Neuronal stem cell (in vitro differentiated cells): Measurements from ENCODE around the gene UGT1A5.
A peak's percentile ranks its signal among the peaks of the same experiment; 100 is the strongest.

Experiments
- DNase-seq: peaks from one replicate; pipeline ENCODE4 v3.0.0-alpha.2; 2013; ENCODE audit warnings: low spot score
- H2AFZ ChIP-seq: one replicate; pipeline ENCODE4 v1.6.1; 2013; ENCODE audit warnings: mild to moderate bottlenecking, low read length, inconsistent platforms
- H2AK5ac ChIP-seq: 2 replicates; pipeline ENCODE4 v1.6.1; 2013; ENCODE audit warnings: low read depth, mild to moderate bottlenecking, inconsistent platforms, low read length, moderate library complexity, mixed read lengths
- H2BK120ac ChIP-seq: 2 replicates; pipeline ENCODE4 v1.6.1; 2013; ENCODE audit warnings: low read depth, mild to moderate bottlenecking, inconsistent platforms, low read length, moderate library complexity, mixed read lengths
- H2BK12ac ChIP-seq: one replicate; pipeline ENCODE4 v1.6.1; 2013; ENCODE audit warnings: low read length, inconsistent platforms
- H2BK15ac ChIP-seq: 2 replicates; pipeline ENCODE4 v1.6.1; 2013; ENCODE audit warnings: mild to moderate bottlenecking, low read length, inconsistent platforms, mixed read lengths
- H2BK5ac ChIP-seq: one replicate; pipeline ENCODE4 v1.6.1; 2013; ENCODE audit warnings: inconsistent platforms, mild to moderate bottlenecking, low read length, moderate library complexity
- H3K14ac ChIP-seq: one replicate; pipeline ENCODE4 v1.6.1; 2013; ENCODE audit warnings: low read length, inconsistent platforms
- H3K18ac ChIP-seq: 2 replicates; pipeline ENCODE4 v1.6.1; 2013; ENCODE audit warnings: low read length, inconsistent platforms
- H3K23ac ChIP-seq: 2 replicates; pipeline ENCODE4 v1.6.1; 2013; ENCODE audit warnings: low read depth, mild to moderate bottlenecking, mixed read lengths, low read length, inconsistent platforms; ENCODE audit not compliant: poor library complexity
- H3K27ac ChIP-seq: replicated peaks from 3 replicates; pipeline ENCODE4 v1.5.1; 2013; ENCODE audit warnings: low read length, inconsistent platforms
- H3K27me3 ChIP-seq, 3 experiments: 2 replicates each; pipeline ENCODE4 v1.6.1; 2013; ENCODE audit warnings: low read length in 3 of 3, mild to moderate bottlenecking in 2 of 3, inconsistent platforms in 1 of 3, low read depth in 1 of 3, mixed read lengths in 1 of 3, moderate library complexity in 1 of 3; ENCODE audit not compliant: control insufficient read depth in 3 of 3, insufficient read depth in 3 of 3
- H3K36me3 ChIP-seq, 2 donors: replicated peaks in 1 of 2; 2 replicates each; pipeline ENCODE4 v1.6.1; 2013; ENCODE audit warnings: low read length in 2 of 2; ENCODE audit not compliant: control insufficient read depth in 2 of 2, insufficient read depth in 2 of 2
- H3K4ac ChIP-seq: 2 replicates; pipeline ENCODE4 v1.6.1; 2013; ENCODE audit warnings: inconsistent platforms, mild to moderate bottlenecking, low read length, moderate library complexity
- H3K4me1 ChIP-seq, 2 donors: 1 replicate in 1 of 2; 2 replicates in 1 of 2; pipeline ENCODE4 v1.6.1; 2013; ENCODE audit warnings: low read length in 2 of 2, low read depth in 1 of 2; ENCODE audit not compliant: control insufficient read depth in 2 of 2, insufficient read depth in 1 of 2
- H3K4me2 ChIP-seq: one replicate; pipeline ENCODE4 v1.6.1; 2013; ENCODE audit warnings: mild to moderate bottlenecking, low read length, inconsistent platforms; ENCODE audit not compliant: insufficient read depth, poor library complexity, severe bottlenecking
- H3K4me3 ChIP-seq, 2 donors: 2 replicates each; pipeline ENCODE4 v1.5.1; 2013; ENCODE audit warnings: low read length in 2 of 2, mild to moderate bottlenecking in 2 of 2, inconsistent platforms in 1 of 2, moderate library complexity in 1 of 2
- H3K79me1 ChIP-seq: one replicate; pipeline ENCODE4 v1.6.1; 2013; ENCODE audit warnings: low read depth, mild to moderate bottlenecking, inconsistent platforms, low read length, moderate library complexity
- H3K9ac ChIP-seq: one replicate; pipeline ENCODE4 v1.6.1; 2013; ENCODE audit warnings: mild to moderate bottlenecking, low read depth, low read length, inconsistent platforms; ENCODE audit not compliant: poor library complexity
- H3K9me3 ChIP-seq, 2 donors: replicated peaks in 1 of 2; 2 replicates each; pipeline versions ENCODE3 to v1.6.1; 2013; ENCODE audit warnings: low read length in 2 of 2, mild to moderate bottlenecking in 2 of 2, inconsistent platforms in 1 of 2, low read depth in 1 of 2, mixed read lengths in 1 of 2, moderate library complexity in 1 of 2; ENCODE audit not compliant: control insufficient read depth in 2 of 2, insufficient read depth in 1 of 2
- H4K8ac ChIP-seq: one replicate; pipeline ENCODE4 v1.6.1; 2013; ENCODE audit warnings: low read depth, mild to moderate bottlenecking, inconsistent platforms, low read length, moderate library complexity
- H4K91ac ChIP-seq: one replicate; pipeline ENCODE4 v1.6.1; 2013; ENCODE audit warnings: low read length, low read depth, mild to moderate bottlenecking, inconsistent platforms; ENCODE audit not compliant: poor library complexity
- WGBS, 2 donors: extraction: QIAGEN DNeasy Blood & Tissue Kit; methylation state at CpG; one replicate each; pipeline ENCODE4 v1.1.7; 2013; ENCODE audit warnings: missing lambda C conversion rate in 2 of 2, mixed read lengths in 1 of 2; ENCODE audit not compliant: insufficient read length in 2 of 2, insufficient replicate concordance in 1 of 2; ENCODE audit errors: extremely low coverage in 2 of 2; 5-methylcytosine and 5-hydroxymethylcytosine counted together

UGT1A5 gene

DNA sequence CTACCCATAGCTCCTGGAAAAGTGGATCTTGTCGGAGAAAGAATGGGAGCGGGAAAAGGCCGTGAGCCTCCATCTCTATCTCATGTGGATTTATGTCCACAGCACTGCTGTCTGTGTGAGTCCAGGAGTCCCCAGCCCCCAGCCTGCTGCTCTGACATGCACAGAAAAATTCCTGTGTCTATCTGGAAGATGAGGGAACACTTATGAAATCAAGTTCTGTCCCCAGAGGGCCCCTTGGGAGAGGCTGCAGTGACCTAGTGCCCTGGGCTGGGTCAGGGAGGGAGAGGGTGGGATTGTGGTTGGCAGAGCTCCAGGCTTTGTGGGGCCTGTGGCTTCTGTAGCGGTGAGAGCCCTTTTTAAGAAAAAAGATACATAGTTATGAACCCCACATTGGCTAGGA, 104.1 kb downstream of the UGT1A5 start:
- Histone ChIP-seq H4K8ac (no peak overlapping the region), H3K23ac (no peak overlapping the region), H3K27me3 (peaks cover 0 to 3% (median 0%) of the 10 kb centered on the region in 3 experiments), H3K4me2 (no peak overlapping the region), H3K79me1 (no peaks in the 10 kb centered on the region), H2BK5ac (no peak overlapping the region), H3K9me3 (no peaks in the 10 kb centered on the region), H2AFZ (no peak overlapping the region), H3K14ac (no peak overlapping the region), H3K4ac (no peak overlapping the region), H3K4me3 (no peak overlapping the region), H3K36me3 (no peaks in the 10 kb centered on the region), H3K18ac (no peak overlapping the region), H3K4me1 (peaks cover 0 to 2% of the 10 kb centered on the region in 2 donors), H3K9ac (no peak overlapping the region), H2AK5ac (no peak overlapping the region), H4K91ac (no peak overlapping the region), H2BK15ac (no peak overlapping the region), H2BK12ac (no peak overlapping the region), H3K27ac (no peak overlapping the region), H2BK120ac (no peak overlapping the region)
- WGBS, 2 donors = no CpG with 5 or more reads among the region's 4 CpGs
- no peak for DNase-seq

DNA sequence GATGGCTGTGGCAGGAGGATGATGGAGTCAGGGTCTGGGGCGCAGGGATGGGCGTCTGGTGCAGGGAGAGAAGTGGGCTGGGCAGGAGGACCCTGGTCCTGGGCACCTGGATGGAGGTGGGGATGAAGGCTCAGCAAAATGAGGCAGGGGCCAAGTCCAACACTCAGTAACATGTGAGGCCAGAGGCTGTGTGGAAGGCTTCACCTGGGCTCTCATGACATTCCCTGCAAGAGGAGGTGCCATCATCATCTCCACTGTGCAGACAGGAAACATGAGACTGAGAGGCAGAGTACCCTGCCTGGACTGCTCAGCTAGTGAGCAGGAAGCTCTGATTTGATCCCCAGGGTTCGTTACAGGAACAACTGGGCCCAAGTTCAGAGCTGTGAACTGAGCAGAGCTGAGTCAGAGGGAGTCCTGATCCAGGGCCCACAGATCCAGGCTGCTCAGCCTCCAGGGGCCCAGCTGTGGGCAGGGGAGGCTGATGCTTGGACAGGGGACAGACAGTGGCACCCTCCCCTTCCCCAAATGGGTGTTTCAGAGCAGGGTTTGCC, 104.7 kb downstream of the UGT1A5 start:
- Histone ChIP-seq H3K4ac (no peak overlapping the region), H3K4me3 (no peak overlapping the region), H3K9ac (peak overlapping the region; percentile 31), H2BK5ac (no peak overlapping the region), H4K91ac (no peak overlapping the region), H2BK12ac (no peak overlapping the region), H3K9me3 (no peaks in the 10 kb centered on the region), H4K8ac (no peak overlapping the region), H3K18ac (peak overlapping the region; percentile 50), H2BK15ac (no peak overlapping the region), H3K36me3 (no peaks in the 10 kb centered on the region), H2AFZ (no peak overlapping the region), H3K27ac (no peak overlapping the region), H2BK120ac (no peak overlapping the region), H3K4me1 (peaks cover 0 to 2% of the 10 kb centered on the region in 2 donors), H3K14ac (peak overlapping the region; percentile 3), H3K4me2 (no peak overlapping the region), H3K27me3 (peaks cover 0 to 3% (median 0%) of the 10 kb centered on the region in 3 experiments), H3K23ac (no peak overlapping the region), H2AK5ac (peak overlapping the region; percentile 76), H3K79me1 (no peaks in the 10 kb centered on the region)
- no CpG with 5 or more reads among the region's 3 CpGs for WGBS, 2 donors
- DNase-seq = no peak

DNA sequence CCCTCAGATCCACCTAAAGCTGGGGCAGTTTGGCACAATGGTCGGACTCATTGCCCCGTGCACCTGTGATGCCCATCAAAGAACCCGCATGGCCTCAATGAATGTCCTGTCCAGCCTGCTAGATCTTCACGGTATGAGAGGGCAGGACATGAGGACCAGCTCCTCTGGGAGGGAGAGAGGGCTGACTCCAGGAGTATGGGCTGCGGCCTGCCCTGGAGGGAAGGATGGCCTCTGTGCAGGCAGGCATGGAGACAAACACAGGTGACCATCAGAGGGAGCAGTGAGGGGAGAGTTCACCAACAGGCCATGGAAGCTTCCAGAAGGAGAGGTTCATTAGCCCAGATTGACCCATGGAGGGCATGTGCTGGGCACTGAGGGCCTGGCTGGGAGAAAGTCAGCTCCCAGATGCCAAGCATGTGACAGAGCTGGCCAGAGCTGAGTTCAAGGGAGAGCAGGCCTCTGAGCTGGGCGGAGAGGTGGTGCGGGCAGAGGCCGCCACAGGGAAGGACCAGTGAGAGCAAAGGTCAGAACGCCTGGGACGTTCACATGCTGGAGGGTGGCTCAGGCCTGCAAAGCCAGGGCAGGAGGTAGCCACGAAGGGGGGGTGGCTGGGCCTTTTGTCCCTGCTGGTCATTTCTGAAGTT, 105.4 kb downstream of the UGT1A5 start:
- no peak overlapping the region for H2AFZ ChIP-seq
- H2BK12ac ChIP-seq = no peak overlapping the region
- no peaks in the 10 kb centered on the region for H3K79me1 ChIP-seq
- H3K4me3 ChIP-seq = no peak overlapping the region
- H3K9me3 ChIP-seq = no peaks in the 10 kb centered on the region
- peak overlapping the region; percentile 10 for H3K9ac ChIP-seq
- no peak overlapping the region for H3K4ac ChIP-seq
- H3K27ac ChIP-seq = no peak overlapping the region
- no peak overlapping the region for H3K4me2 ChIP-seq
- H3K14ac ChIP-seq = no peak overlapping the region
- peak overlapping the region; percentile 76 for H2AK5ac ChIP-seq
- H2BK5ac ChIP-seq = no peak overlapping the region
- H3K18ac ChIP-seq = peak overlapping the region; percentile 61
- peak overlapping the region; percentile 62 for H3K23ac ChIP-seq
- no peak for DNase-seq
- no CpG with 5 or more reads among the region's 11 CpGs for WGBS, 2 donors
- no peak overlapping the region for H4K91ac ChIP-seq
- no peaks in the 10 kb centered on the region for H3K36me3 ChIP-seq
- peaks cover 0 to 3% (median 0%) of the 10 kb centered on the region in 3 experiments for H3K27me3 ChIP-seq
- H2BK15ac ChIP-seq = no peak overlapping the region
- no peak overlapping the region for H2BK120ac ChIP-seq
- H3K4me1 ChIP-seq = peaks cover 0 to 2% of the 10 kb centered on the region in 2 donors
- no peak overlapping the region for H4K8ac ChIP-seq

DNA sequence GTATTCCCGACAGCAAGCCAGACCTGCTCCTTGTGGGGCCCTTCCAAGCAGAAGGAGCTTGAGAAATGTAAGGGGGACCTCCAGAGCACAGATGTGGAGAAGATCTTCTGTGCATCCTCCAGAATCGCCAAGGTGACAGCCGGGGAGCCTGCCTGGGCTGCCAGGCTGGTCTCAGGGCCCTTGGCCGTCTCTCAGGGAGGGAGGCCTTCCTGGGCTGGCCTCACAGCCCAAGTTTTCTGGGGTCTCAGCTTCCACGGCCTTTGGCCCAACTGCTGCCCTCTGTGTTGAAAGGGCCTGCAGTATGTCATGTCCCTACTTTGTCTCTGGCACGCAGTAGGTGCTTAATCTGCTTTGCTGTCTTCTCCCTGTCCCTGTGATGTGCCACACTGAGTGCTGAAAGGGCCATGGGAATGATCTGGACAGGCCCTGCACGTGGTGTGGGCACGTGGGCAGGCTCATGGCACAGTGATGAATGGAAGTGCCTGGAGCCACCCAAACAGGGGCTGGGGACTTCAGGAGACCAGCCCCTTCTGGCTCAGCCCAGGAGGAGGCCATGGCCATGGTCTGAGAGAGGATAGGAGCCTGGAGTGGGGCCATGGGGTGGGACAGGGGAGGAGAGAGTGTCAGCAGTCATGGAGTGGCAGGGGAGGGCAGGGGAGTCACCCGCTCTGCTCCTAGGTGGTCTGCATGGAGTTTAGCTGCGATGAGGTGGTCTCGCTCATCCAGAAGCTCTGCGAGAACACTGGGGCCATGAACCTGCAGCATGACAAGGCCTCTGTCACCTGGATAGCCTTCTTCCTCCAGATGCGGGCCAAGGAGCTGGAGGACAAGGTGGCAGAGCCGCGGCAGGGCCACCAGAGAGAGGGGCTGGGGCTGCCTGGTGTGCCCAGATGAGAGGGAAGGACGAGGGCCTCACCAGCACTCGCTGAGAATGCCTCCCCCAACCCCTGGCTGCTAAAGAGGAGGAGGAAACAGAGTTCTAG, 106.2 kb downstream of the UGT1A5 start:
- Histone ChIP-seq H2BK120ac (no peak overlapping the region), H4K91ac (no peak overlapping the region), H2AK5ac (peak overlapping the region; percentile 49), H3K4me3 (no peak overlapping the region), H3K14ac (peak overlapping the region; percentile 42), H2BK5ac (no peak overlapping the region), H3K79me1 (no peaks in the 10 kb centered on the region), H3K9me3 (no peaks in the 10 kb centered on the region), H3K9ac (no peak overlapping the region), H3K27me3 (peaks cover 0 to 3% (median 0%) of the 10 kb centered on the region in 3 experiments), H3K4me2 (no peak overlapping the region), H2BK15ac (peak overlapping the region; percentile 35), H3K23ac (no peak overlapping the region), H3K4me1 (peaks cover 0 to 2% of the 10 kb centered on the region in 2 donors), H3K36me3 (no peaks in the 10 kb centered on the region), H2BK12ac (no peak overlapping the region), H3K4ac (no peak overlapping the region), H2AFZ (no peak overlapping the region), H3K27ac (no peak overlapping the region), H3K18ac (no peak overlapping the region), H4K8ac (no peak overlapping the region)
- DNase-seq = no peak
- no CpG with 5 or more reads among the region's 17 CpGs for WGBS, 2 donors
